ENCODE measurements around the gene INTS4. TPM values are rescaled to one million over a fixed set of nuclear protein-coding genes. Genes with fewer than 3 reads are reported as not detected.
"Not testable (repeated sequence)": the region's sequence is repeated elsewhere in the genome, so short reads cannot be mapped to it uniquely, and the experiment has no call there.

INTS4 gene
- total RNA-seq, 2 experiments from 2014 or later: 50.6 to 57.0 TPM

GRCh38 chr11:77993902-77994301, 566 bp downstream of the INTS4 start:
- DNase-seq (ENCODE audit: low spot score): peak; percentile 13
- CTCF ChIA-PET (ENCODE audit: unreplicated experiment): interaction anchor here (0.6 kb wide), 1 partner anchor 221 kb away, joined by 8 read pairs; no protein-coding TSS in a partner anchor

DNA sequence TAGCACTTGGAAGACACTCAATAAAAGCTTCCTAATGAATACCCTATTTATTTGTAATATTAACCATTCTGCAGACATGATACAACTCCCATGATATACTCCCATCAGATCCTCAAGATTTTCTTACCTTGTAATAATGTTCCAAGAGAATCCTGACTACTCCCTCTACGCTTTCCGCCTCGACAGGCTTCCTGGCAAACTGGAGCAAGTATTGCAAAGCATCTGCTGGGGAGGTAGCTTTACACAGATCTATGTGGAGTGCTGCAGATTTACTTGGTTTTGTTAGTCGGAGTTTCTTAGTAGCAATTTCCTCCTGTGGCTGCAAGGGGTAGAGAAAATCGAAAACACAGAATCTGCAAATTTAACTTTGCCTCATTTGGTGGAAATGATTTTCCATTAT, 3.5 kb downstream of the INTS4 start:
- H3K4me3 ChIP-seq (ENCODE audit: low read depth, low read length, poor library complexity, severe bottlenecking): no peak overlapping the region
- no peak overlapping the region for H3K27ac ChIP-seq (ENCODE audit: low read depth, low read length, poor library complexity, severe bottlenecking)
- H3K9me2 ChIP-seq (ENCODE audit: insufficient read depth, low read length): no peaks in the 10 kb centered on the region
- peaks cover 56% of the 10 kb centered on the region for H3K36me3 ChIP-seq (ENCODE audit: insufficient read depth, low read length)
- no peak for DNase-seq (ENCODE audit: low spot score)
- H3K9me3 ChIP-seq (ENCODE audit: low read length): no peaks in the 10 kb centered on the region
- intact Hi-C loops (cut with micrococcal nuclease; ENCODE audit: unreplicated experiment): loop anchor here (10.0 kb wide), 2 partner anchors 144 to 1546 kb away; partner anchors contain the start of genes ALG8 and EMSY
- TF ChIP-seq EZH2phosphoT487 (IDR thresholded peaks at IDR 0.05; ENCODE audit: borderline replicate concordance, low read depth, low read length) (no peak), CTCF (conservative IDR thresholded peaks at IDR 0.05; ENCODE audit: low read length) (no peak)
- no peak overlapping the region for H3K4me2 ChIP-seq (ENCODE audit: low read length)
- H4K20me1 ChIP-seq (ENCODE audit: insufficient read depth, low read length): no peaks in the 10 kb centered on the region
- CTCF ChIA-PET (ENCODE audit: unreplicated experiment): no interaction called here
- peaks cover 32% of the 10 kb centered on the region for H3K79me2 ChIP-seq (ENCODE audit: insufficient read depth, low read depth, low read length)
- H2AFZ ChIP-seq (ENCODE audit: low read length): no peak overlapping the region
- no TSS peak for BruUV-seq (replicated peaks)
- POLR2A ChIA-PET: no interaction called here
- peaks cover 21% of the 10 kb centered on the region for H3K4me1 ChIP-seq (ENCODE audit: insufficient read depth, low read length, poor library complexity, severe bottlenecking)

More at GRCh38 chr11:77993902-77994301, 566 bp downstream of the INTS4 start:
- intact Hi-C loops (cut with micrococcal nuclease; ENCODE audit: unreplicated experiment): loop anchor here (1.0 to 10.0 kb wide), 5 partner anchors 141 to 1549 kb away; partner anchors contain the start of genes ALG8, CLNS1A, EMSY and KCTD21
- no peaks in the 10 kb centered on the region for H4K20me1 ChIP-seq (ENCODE audit: insufficient read depth, low read length)
- TF ChIP-seq CTCF (conservative IDR thresholded peaks at IDR 0.05; ENCODE audit: low read length): no peak
- no peak for TF ChIP-seq EZH2phosphoT487 (IDR thresholded peaks at IDR 0.05; ENCODE audit: borderline replicate concordance, low read depth, low read length)
- peaks cover 22% of the 10 kb centered on the region for H3K79me2 ChIP-seq (ENCODE audit: insufficient read depth, low read depth, low read length)
- POLR2A ChIA-PET: interaction anchor here (0.5 to 1.7 kb wide), 4 partner anchors 13 to 166 kb away, joined by 3 to 6 read pairs (median 4); no protein-coding TSS in a partner anchor
- peak overlapping the region; percentile 84; the same call in 1 of the 2 replicates for H2AFZ ChIP-seq (ENCODE audit: low read length)
- H3K27ac ChIP-seq (ENCODE audit: low read depth, low read length, poor library complexity, severe bottlenecking): peak overlapping the region; percentile 79
- no peaks in the 10 kb centered on the region for H3K9me3 ChIP-seq (ENCODE audit: low read length)
- BruUV-seq (replicated peaks): no TSS peak
- H3K4me2 ChIP-seq (ENCODE audit: low read length): peak overlapping the region; percentile 98
- H3K4me3 ChIP-seq (ENCODE audit: low read depth, low read length, poor library complexity, severe bottlenecking): peak overlapping the region; percentile 79
- H3K36me3 ChIP-seq (ENCODE audit: insufficient read depth, low read length): peaks cover 26% of the 10 kb centered on the region
- no peaks in the 10 kb centered on the region for H3K9me2 ChIP-seq (ENCODE audit: insufficient read depth, low read length)
- peaks cover 30% of the 10 kb centered on the region for H3K4me1 ChIP-seq (ENCODE audit: insufficient read depth, low read length, poor library complexity, severe bottlenecking)

- BruUV-seq (replicated peaks); POLR2A ChIA-PET; CTCF ChIA-PET (ENCODE audit: unreplicated experiment); DNase-seq (ENCODE audit: low spot score); intact Hi-C loops (cut with micrococcal nuclease; ENCODE audit: unreplicated experiment); H3K9me2 ChIP-seq (ENCODE audit: insufficient read depth, low read length); H3K9me3 ChIP-seq (ENCODE audit: low read length); H3K27ac ChIP-seq (ENCODE audit: low read depth, low read length, poor library complexity, severe bottlenecking); H3K4me3 ChIP-seq (ENCODE audit: low read depth, low read length, poor library complexity, severe bottlenecking); H2AFZ ChIP-seq (ENCODE audit: low read length); H3K4me2 ChIP-seq (ENCODE audit: low read length); H4K20me1 ChIP-seq (ENCODE audit: insufficient read depth, low read length); H3K4me1 ChIP-seq (ENCODE audit: insufficient read depth, low read length, poor library complexity, severe bottlenecking): not testable (repeated sequence)
- peaks cover 91% of the 10 kb centered on the region for H3K36me3 ChIP-seq (ENCODE audit: insufficient read depth, low read length)
- peaks cover 21% of the 10 kb centered on the region for H3K79me2 ChIP-seq (ENCODE audit: insufficient read depth, low read depth, low read length)
These were observed 8.0 kb downstream of the INTS4 start for GRCh38 chr11:77986456-77986855.
